Natural killer cell (primary cell): ENCODE data around the gene KIAA0232. TPM values are rescaled to one million over a fixed set of nuclear protein-coding genes. Genes with fewer than 3 reads are reported as not detected.

Experiments used
- ATAC-seq, 3 donors: fragments of 150-1000 bp in 2 of 3; fragments of 200-7000 bp in 1 of 3; cut with Tn5 transposase; 1 replicate in 1 of 3; 2 replicates in 2 of 3; pipeline ENCODE4 v1.10.0; 2021; ENCODE audit warnings: mild to moderate bottlenecking in 2 of 3, moderate library complexity in 2 of 3
- DNase-seq, 2 donors: peaks; one replicate each; pipeline versions ENCODE4 v3.0.0 to v3.0.0-alpha.2; 2013 to 2021; ENCODE audit warnings: mixed read lengths in 1 of 2
- H3K27ac ChIP-seq: one replicate; pipeline ENCODE4 v1.5.1; 2013; ENCODE audit warnings: mild to moderate bottlenecking, low read length
- H3K27me3 ChIP-seq: one replicate; pipeline ENCODE4 v1.6.1; 2013; ENCODE audit warnings: low read length; ENCODE audit not compliant: control insufficient read depth, insufficient read depth
- H3K36me3 ChIP-seq: one replicate; pipeline ENCODE4 v1.6.1; 2013; ENCODE audit warnings: low read length; ENCODE audit not compliant: control insufficient read depth, insufficient read depth
- H3K4me1 ChIP-seq: one replicate; pipeline ENCODE4 v1.6.1; 2013; ENCODE audit warnings: low read length; ENCODE audit not compliant: control insufficient read depth, insufficient read depth
- H3K4me3 ChIP-seq: one replicate; pipeline ENCODE4 v1.5.1; 2013; ENCODE audit warnings: low read length
- H3K9me3 ChIP-seq: one replicate; pipeline ENCODE4 v1.6.1; 2013; ENCODE audit warnings: low read length; ENCODE audit not compliant: control insufficient read depth, insufficient read depth
- H3K27ac Mint-ChIP-seq, 2 donors: one replicate each; pipeline ENCODE4 v1.8.0; 2022; ENCODE audit warnings: mild to moderate bottlenecking in 2 of 2, mixed read lengths in 2 of 2, moderate library complexity in 1 of 2
- H3K27me3 Mint-ChIP-seq, 2 donors: one replicate each; pipeline ENCODE4 v1.8.0; 2022; ENCODE audit warnings: low read depth in 2 of 2, mixed read lengths in 2 of 2
- H3K36me3 Mint-ChIP-seq: one replicate; pipeline ENCODE4 v1.8.0; 2022; ENCODE audit warnings: mixed read lengths
- H3K4me1 Mint-ChIP-seq, 2 donors: one replicate each; pipeline ENCODE4 v1.8.0; 2022; ENCODE audit warnings: mixed read lengths in 2 of 2
- H3K4me3 Mint-ChIP-seq: one replicate; pipeline ENCODE4 v1.8.0; 2022; ENCODE audit warnings: mild to moderate bottlenecking, moderate library complexity, mixed read lengths
- H3K9me3 Mint-ChIP-seq, 2 donors: one replicate each; pipeline ENCODE4 v1.8.0; 2022; ENCODE audit warnings: mixed read lengths in 2 of 2
- WGBS: methylation state at CpG from one replicate; pipeline ENCODE4 v1.1.7; 2013; ENCODE audit warnings: missing lambda C conversion rate; ENCODE audit not compliant: insufficient coverage; 5-methylcytosine and 5-hydroxymethylcytosine counted together
- intact Hi-C: fragments of 100-400 bp; cut with micrococcal nuclease; formaldehyde crosslinking; loops from one replicate; pipeline ENCODE4 v1.14.2; 2022
- total RNA-seq, 4 donors: library from RNA; stranded (reverse); fragments of 120-200 nt in 1 of 4; gene quantifications; one replicate each; pipeline versions ENCODE4 v1.2.3 to v1.2.4, GENCODE V29; 2013 to 2022
- TF ChIP-seq, protein P1 (sequence below): fragments of 200-600 bp; IDR thresholded peaks from one replicate; pipeline ENCODE4 v1.8.0; 2022; ENCODE audit warnings: antibody characterized with exemption

The KIAA0232 gene
- total RNA-seq, 3 donors from 2014 or later (not counting 1 experiment from before 2014, with no cell fraction given) = 24.7 to 30.3 (median 28.6) TPM

DNA sequence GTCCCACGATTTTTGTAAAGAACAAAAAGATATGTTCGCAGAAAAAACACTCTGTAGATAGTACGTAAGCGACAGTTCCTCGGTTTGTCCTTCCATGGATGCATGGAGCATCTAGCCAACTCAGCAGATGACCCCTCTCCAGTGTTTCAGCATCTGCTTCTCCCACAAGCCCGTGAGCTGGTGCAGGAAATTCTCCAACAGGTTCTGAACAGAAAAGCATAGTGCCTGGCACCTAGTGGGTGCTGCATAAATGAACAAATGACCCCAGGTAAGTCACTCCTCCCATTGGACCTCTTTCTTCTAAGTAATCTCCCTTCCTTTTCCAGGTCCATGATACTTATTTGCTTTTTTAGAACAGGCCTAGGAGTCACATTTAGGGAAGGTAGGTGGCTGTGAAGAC is 966 bp upstream of the KIAA0232 start:
- Mint-ChIP-seq H3K4me3 (peak overlapping the region; percentile 88), H3K27ac (peak overlapping the region; percentile 37 to 88), H3K27me3 (no peaks in the 10 kb centered on the region), H3K36me3 (no peaks in the 10 kb centered on the region), H3K9me3 (no peaks in the 10 kb centered on the region), H3K4me1 (peaks cover 60 to 62% of the 10 kb centered on the region in 2 donors)
- Histone ChIP-seq H3K36me3 (no peaks in the 10 kb centered on the region), H3K9me3 (no peaks in the 10 kb centered on the region), H3K27ac (no peak overlapping the region), H3K4me3 (peak overlapping the region; percentile 51), H3K27me3 (no peaks in the 10 kb centered on the region), H3K4me1 (peaks cover 37% of the 10 kb centered on the region)
- intact Hi-C loops = loop anchor here (5.0 kb wide), 1 partner anchor 91 kb away; no protein-coding TSS in a partner anchor
- TF ChIP-seq, protein P1, sequence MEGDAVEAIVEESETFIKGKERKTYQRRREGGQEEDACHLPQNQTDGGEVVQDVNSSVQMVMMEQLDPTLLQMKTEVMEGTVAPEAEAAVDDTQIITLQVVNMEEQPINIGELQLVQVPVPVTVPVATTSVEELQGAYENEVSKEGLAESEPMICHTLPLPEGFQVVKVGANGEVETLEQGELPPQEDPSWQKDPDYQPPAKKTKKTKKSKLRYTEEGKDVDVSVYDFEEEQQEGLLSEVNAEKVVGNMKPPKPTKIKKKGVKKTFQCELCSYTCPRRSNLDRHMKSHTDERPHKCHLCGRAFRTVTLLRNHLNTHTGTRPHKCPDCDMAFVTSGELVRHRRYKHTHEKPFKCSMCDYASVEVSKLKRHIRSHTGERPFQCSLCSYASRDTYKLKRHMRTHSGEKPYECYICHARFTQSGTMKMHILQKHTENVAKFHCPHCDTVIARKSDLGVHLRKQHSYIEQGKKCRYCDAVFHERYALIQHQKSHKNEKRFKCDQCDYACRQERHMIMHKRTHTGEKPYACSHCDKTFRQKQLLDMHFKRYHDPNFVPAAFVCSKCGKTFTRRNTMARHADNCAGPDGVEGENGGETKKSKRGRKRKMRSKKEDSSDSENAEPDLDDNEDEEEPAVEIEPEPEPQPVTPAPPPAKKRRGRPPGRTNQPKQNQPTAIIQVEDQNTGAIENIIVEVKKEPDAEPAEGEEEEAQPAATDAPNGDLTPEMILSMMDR = no peak
- ATAC-seq (no peak), DNase-seq (peak in 1 of 2 donors; percentile 21)
- WGBS = 93% methylated on average over 6 of the region's 6 CpGs

DNA sequence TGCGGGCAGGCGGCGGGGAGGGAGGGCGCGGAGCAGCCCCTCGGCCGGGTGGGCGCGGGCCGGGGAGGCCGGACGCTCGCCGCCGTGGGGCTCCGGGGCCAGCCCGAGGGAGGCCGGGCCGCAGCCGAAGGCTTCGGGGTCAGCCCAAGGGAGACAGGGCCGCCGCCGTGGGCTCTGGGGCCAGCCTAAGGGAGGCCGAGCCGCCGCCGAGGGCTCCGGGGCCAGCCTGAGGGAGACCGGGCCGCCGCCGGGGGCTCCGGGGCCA is 251 bp downstream of the KIAA0232 start:
- no peaks in the 10 kb centered on the region for H3K9me3 Mint-ChIP-seq
- intact Hi-C loops = loop anchor here (1.0 to 5.0 kb wide), 5 partner anchors 43 to 286 kb away; partner anchors contain the start of genes BLOC1S4 and GRPEL1
- DNase-seq (no peak), ATAC-seq (peak in 1 of 3 donors; percentile 9)
- TF ChIP-seq, protein P1 = no peak
- peak overlapping the region; percentile 74 for H3K4me3 ChIP-seq
- peaks cover 54 to 57% of the 10 kb centered on the region in 2 donors for H3K4me1 Mint-ChIP-seq
- H3K4me1 ChIP-seq = peaks cover 26% of the 10 kb centered on the region
- H3K27me3 ChIP-seq = no peaks in the 10 kb centered on the region
- no peaks in the 10 kb centered on the region for H3K9me3 ChIP-seq
- peaks cover 4% of the 10 kb centered on the region for H3K36me3 ChIP-seq
- H3K27me3 Mint-ChIP-seq = no peaks in the 10 kb centered on the region
- H3K36me3 Mint-ChIP-seq = no peaks in the 10 kb centered on the region
- H3K27ac ChIP-seq = peak overlapping the region; percentile 97
- peak overlapping the region; percentile 60 for H3K4me3 Mint-ChIP-seq
- 0% methylated on average over 34 of the region's 34 CpGs for WGBS
- H3K27ac Mint-ChIP-seq = peak overlapping the region; percentile 84 to 88

DNA sequence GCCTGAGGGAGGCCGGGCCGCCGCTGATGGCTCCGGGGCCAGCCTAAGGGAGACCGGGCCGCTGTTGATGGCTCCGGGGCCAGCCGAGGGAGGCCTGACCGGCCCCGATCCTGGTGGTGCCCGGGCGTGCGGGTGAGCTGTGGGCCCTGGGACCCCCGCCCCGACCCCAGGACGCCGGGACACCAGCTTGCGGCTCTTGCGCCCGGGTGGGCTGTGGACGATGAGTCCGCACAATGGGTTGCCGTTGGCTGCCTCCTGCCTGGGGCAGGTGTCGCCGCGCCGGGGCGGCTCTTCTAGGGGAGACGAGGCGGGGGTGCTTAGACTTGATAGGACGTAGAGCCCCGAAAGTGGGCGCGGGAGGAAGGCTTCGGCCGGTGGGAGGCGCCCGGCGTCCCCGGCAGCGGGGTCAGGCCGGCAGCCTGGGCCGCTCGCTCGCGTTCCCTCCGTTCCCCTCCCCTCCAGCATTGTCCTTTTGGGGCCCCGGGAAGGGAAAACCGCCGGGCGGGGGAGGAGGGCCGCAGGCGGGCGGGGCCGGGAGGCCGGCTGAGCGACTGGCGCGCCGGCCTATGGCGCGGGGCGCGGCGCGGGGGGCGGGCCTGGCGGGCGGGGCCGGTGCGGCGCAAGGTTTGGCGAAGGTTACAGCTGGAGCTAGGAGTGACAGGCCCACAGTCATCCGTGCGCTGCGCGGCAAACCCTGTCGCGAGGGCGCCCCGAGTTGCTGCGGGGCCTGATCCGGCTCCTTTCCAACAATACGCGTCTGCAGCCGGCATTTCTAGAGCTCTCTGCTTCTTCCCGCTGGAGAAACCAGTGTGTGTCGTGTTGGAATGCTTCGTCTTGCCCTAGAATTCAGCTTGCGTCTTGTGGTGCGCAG is 819 bp downstream of the KIAA0232 start:
- no peaks in the 10 kb centered on the region for H3K36me3 Mint-ChIP-seq
- WGBS = 1% methylated on average over 91 of the region's 91 CpGs
- DNase-seq = peak; percentile 87 to 92
- TF ChIP-seq, protein P1 = no peak
- peak overlapping the region; percentile 84 to 88 for H3K27ac Mint-ChIP-seq
- H3K4me3 Mint-ChIP-seq = peak overlapping the region; percentile 90
- Histone ChIP-seq H3K36me3 (peaks cover 4% of the 10 kb centered on the region), H3K4me1 (peaks cover 25% of the 10 kb centered on the region), H3K9me3 (no peaks in the 10 kb centered on the region), H3K27me3 (no peaks in the 10 kb centered on the region), H3K4me3 (peak overlapping the region; percentile 74), H3K27ac (peak overlapping the region; percentile 97)
- peaks cover 54 to 57% of the 10 kb centered on the region in 2 donors for H3K4me1 Mint-ChIP-seq
- intact Hi-C loops = loop anchor here (1.0 to 5.0 kb wide), 5 partner anchors 42 to 285 kb away; partner anchors contain the start of genes BLOC1S4 and GRPEL1
- no peaks in the 10 kb centered on the region for H3K27me3 Mint-ChIP-seq
- peak; percentile 76 to 90 (median 77) for ATAC-seq
- no peaks in the 10 kb centered on the region for H3K9me3 Mint-ChIP-seq
